ENCODE results near the gene TBX10. TPM values are rescaled to one million over a fixed set of nuclear protein-coding genes. Genes with fewer than 3 reads are reported as not detected.
"Not testable (repeated sequence)": the region's sequence is repeated elsewhere in the genome, so short reads cannot be mapped to it uniquely, and the experiment has no call there.

Gene TBX10
- polyA plus RNA-seq, 5 donors = 0.12 TPM; not detected in 4

DNA sequence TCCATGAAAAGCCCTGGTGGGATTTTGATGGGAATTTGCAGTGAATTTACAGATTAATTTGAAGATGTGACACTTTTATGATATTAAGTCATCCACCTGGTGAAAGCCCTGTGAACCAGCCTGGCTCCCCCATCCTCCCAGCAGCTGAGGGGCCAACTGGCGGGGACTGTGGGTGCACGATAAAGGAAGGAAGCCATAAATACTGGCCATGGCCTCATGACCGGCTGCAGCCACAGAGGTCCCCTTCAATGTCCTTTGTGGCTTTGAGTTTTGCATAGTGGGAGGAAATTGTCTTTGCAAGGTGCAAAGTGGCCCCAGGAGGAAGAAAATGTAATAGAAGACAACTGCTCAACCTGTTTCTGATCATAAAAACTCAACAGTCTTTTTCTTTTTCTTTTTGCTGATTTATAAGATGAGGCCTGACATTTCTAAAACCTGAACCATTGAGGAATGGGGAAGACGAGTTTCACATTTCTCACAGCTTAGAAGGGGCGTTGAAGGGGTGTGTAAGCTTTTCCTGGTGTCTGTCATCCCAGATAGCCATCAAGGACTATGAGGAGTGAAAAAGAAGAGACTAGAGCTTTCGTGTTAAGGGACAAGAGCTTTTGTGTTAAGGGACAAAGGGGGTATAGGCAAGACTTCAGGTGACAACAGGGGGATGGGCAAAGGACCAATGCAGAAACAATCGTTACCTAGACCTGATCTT is 39.1 kb downstream of the TBX10 start:
- no peak for DNase-seq

DNA sequence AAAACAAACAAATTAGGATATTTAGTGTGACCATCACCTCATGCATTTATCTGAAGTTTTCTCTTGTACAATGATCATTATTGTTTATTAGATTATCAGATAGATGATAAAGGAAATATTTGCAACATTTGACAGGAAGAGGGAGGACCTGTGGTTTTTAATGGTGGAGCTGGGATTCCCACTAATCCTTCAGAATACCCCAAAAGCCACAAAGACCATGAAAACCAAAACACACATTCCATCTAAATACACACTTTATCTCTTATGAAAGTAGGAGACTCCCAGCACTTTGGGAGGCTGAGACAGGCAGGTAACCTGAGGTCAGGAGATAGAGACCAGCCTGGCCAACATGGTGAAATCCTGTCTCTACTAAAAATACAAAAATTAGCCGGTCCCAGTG is 40.4 kb downstream of the TBX10 start:
- no peak for DNase-seq

GRCh38 chr11:67597963-67598362 is 41.6 kb downstream of the TBX10 start:
- DNase-seq = not testable (repeated sequence)

DNA sequence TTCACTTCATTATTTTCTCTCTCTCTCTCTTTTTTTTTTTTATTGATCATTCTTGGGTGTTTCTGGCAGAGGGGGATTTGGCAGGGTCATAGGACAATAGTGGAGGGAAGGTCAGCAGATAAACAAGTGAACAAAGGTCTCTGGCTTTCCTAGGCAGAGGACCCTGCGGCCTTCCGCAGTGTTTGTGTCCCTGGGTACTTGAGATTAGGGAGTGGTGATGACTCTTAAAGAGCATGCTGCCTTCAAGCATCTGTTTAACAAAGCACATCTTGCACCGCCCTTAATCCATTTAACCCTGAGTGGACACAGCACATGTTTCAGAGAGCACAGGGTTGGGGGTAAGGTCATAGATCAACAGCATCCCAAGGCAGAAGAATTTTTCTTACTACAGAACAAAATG is 42.1 kb downstream of the TBX10 start:
- not testable (repeated sequence) for DNase-seq

- DNase-seq = no peak
These were observed 42.7 kb downstream of the TBX10 start for GRCh38 chr11:67596753-67597300.

DNA sequence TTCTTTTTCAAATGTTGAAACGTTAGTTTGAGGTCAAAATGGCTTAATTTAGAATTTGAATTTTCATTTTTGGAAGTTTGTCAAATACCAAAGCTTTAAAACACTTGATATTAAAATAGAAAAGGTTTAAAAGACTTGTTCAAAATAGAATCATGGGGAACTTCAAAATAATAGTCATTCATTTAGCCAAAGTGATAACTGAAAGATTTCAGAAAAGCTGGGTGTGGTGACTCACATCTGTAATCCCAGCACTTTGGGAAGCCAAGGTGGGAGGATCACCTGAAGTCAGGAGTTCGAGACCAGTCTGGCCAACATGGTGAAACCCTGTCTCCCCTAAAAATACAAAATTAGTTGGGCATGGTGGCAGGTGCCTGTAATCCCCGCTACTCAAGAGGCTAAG is 45.1 kb downstream of the TBX10 start:
- no peak for DNase-seq

- no peak for DNase-seq
These were observed 46.0 kb downstream of the TBX10 start for GRCh38 chr11:67593565-67593905.

DNA sequence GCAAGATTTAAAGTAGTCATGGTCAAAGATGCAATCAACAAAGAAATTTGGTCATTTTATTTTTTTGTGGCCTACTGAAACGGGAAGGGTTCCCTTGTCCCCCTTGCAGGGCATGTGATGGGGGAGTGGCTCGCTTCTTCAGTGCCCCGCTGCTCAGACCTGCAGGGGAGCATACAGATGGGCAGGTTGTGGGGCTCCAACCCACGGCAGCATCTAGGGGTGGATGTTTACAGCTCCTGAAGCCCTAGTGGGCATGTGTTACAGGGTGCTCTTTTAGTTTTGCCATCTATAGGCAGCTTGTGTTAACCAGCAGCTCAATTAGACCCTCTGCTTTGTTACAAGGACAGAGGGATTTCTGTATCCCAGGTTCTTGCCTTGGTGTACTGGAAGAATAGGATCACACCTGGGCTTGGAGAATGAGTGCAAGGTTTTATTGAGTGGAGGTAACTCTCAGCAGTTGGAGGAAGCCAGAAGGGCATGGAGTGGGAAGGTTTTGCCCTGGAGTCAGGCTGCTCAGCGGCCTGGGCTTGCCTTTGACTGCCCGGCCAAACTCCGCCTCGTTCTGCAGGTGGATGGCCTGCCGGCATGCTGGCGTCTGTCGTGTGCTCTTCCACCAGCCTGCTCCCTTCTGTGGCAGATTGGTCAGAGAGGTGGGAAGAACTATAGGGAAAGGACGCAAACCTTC is 46.5 kb downstream of the TBX10 start:
- no peak for DNase-seq

DNA sequence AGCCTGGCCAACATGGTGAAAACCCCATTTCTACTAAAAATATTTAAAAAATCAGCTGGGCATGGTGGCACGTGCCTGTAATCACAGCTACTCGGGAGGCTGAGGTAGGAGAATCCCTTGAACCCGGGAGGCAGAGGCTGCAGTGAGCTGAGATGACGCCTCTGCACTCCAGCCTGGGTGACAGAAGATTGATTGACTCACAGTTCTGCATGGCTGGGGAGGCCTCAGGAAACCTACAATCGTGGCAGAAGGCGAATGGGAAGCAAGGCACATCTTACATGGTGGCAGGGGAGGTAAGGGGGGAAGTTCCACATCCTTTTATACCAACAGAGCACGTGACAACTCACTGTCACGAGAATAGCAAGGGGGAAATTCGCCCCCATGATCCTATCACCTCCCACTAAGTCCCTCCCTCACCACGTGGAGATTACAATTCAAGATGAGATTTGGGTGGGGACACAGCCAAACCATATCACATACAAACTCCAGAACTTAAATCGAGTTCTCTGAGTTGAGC is 50.6 kb downstream of the TBX10 start:
- DNase-seq = not testable (repeated sequence)

DNA sequence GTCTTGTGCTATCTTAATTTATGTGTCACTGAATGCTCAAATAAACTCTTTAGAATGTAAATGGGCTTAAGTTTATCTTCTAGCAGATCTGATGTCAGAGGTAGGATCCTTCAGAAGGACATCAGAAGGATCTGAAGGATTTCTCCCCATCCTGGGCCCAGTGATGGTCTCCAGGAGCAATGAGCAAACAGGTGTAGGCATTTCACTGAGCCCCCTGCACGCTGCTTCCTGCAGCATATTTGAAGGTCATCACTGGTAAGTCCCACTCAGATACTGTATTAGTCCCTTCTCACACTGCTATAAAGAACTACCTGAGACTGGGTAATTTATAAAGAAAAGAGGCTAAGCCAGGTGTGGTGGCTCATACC is 51.4 kb downstream of the TBX10 start:
- DNase-seq = no peak

DNA sequence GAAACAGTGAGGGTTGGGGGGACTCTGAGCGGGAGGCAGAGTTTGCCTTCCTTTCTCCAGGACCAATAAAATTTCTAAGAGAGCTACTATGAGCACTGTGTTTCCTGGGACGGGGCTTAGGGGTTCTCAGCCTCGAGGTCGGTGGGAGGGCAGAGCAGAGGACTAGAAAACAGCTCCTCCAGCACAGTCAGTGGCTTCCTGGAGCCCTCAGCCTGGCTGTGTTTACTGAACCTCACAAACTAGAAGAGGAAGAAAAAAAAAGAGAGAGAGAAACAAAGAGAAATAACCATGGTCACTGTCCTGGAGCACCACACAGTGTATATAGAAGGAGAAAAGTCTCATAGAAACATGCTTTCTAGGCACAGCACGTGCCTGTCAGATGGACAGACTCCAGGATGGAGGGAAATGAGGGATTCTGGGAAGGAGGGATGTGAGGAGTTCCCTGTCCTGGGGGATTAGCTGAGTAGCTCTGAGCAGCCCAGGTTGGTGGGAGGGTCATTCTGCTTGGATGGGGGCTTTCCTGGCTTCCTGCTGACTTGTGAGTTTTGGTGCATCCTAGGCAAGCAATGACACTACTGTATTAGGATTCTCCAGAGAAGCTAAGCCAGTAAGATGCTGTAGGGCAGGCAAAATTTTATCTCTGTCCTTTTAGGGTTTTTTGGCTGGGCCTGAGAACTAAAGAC is 52.9 kb downstream of the TBX10 start:
- no peak for DNase-seq

- DNase-seq = no peak
These were observed 53.7 kb downstream of the TBX10 start for GRCh38 chr11:67585911-67586310.

- no peak for DNase-seq
These were observed 54.4 kb downstream of the TBX10 start for GRCh38 chr11:67584881-67585873.

DNA sequence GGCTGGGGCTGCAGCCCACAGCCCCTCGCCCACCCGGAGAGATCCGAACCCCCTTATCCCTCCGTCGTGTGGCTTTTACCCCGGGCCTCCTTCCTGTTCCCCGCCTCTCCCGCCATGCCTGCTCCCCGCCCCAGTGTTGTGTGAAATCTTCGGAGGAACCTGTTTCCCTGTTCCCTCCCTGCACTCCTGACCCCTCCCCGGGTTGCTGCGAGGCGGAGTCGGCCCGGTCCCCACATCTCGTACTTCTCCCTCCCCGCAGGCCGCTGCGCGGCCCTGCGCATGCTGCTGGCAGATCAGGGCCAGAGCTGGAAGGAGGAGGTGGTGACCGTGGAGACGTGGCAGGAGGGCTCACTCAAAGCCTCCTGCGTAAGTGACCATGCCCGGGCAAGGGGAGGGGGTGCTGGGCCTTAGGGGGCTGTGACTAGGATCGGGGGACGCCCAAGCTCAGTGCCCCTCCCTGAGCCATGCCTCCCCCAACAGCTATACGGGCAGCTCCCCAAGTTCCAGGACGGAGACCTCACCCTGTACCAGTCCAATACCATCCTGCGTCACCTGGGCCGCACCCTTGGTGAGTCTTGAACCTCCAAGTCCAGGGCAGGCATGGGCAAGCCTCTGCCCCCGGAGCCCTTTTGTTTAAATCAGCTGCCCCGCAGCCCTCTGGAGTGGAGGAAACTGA is 55.2 kb downstream of the TBX10 start:
- DNase-seq = peak; percentile 65 to 67

DNA sequence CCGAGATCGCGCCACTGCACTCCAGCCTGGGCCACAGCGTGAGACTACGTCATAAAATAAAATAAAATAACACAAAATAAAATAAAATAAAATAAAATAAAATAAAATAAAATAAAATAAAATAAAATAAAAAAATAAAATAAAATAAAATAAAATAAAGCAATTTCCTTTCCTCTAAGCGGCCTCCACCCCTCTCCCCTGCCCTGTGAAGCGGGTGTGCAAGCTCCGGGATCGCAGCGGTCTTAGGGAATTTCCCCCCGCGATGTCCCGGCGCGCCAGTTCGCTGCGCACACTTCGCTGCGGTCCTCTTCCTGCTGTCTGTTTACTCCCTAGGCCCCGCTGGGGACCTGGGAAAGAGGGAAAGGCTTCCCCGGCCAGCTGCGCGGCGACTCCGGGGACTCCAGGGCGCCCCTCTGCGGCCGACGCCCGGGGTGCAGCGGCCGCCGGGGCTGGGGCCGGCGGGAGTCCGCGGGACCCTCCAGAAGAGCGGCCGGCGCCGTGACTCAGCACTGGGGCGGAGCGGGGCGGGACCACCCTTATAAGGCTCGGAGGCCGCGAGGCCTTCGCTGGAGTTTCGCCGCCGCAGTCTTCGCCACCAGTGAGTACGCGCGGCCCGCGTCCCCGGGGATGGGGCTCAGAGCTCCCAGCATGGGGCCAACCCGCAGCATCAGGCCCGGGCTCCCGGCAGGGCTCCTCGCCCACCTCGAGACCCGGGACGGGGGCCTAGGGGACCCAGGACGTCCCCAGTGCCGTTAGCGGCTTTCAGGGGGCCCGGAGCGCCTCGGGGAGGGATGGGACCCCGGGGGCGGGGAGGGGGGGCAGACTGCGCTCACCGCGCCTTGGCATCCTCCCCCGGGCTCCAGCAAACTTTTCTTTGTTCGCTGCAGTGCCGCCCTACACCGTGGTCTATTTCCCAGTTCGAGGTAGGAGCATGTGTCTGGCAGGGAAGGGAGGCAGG is 56.0 kb downstream of the TBX10 start, which contains the start of gene GSTP1:
GSTP1 (plus strand) TSS at position 566 of the 958 bp plus-strand sequence; CDS start at position 598, 32 bp downstream.
- DNase-seq = peak; percentile 91 to 92

DNA sequence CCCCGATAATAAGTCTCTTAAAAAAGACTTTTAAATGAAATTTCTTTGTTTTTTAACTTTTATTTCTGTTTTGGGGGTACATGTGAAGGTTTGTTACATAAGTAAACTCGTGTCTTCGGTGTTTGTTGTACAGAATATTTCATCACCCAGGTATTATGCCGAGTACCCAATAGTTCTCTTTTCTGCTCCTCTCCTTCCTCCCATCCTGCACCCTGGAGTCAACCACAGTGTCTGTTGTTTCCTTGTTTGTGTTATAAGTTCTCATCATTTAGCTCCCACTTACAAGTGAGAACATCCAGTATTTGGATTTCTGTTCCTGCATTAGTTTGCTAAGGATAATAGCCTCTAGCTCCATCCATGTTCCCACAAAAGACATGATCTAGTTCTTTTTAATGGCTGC is 57.6 kb downstream of the TBX10 start:
- DNase-seq = no peak

DNA sequence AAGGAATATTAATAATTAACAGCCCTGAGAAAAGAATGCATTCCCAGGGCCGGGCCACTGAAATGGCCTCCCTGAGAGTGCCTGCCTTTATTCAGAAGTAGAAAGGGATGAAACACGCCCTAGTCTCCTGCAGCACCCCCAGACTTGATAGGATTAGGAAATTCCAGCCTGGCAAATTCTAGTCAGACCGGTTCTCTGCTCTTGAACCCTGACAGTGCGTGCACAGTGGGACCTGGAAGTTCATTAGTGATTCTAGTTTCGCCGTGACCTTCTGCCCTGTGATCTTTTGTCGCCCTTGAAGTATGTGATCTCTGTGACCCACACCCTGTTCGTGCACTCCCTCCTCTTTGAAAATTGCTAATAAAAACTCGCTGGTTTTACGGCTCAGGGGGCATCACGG is 58.1 kb downstream of the TBX10 start:
- DNase-seq = peak in 1 of 2 donors; percentile 32
